HCT116 (cell line): Measurements from ENCODE around the gene GRHPR. TPM values are rescaled to one million over a fixed set of nuclear protein-coding genes. Genes with fewer than 3 reads are reported as not detected.

Experiments used
- ATAC-seq: fragments of 200-7000 bp; cut with Tn5 transposase; 2 replicates; pipeline ENCODE4 v1.9.1; 2020; ENCODE audit warnings: mild to moderate bottlenecking, moderate library complexity
- BruUV-seq: library from RNA; stranded (reverse); fragments of 400-500 nt; replicated peaks from 2 replicates; lab custom pipeline; 2021; lab: Mats Ljungman, UMichigan
- CTCF ChIA-PET: fragments of 300-600 bp; sonication (Branson Sonifier 250); formaldehyde crosslinking; loops from one replicate; lab custom pipeline; 2021; ENCODE audit warnings: antibody characterized with exemption; lab: Charles Lee
- POLR2A ChIA-PET: fragments of 300-600, 350-600 bp; sonication (Branson Sonifier 250); formaldehyde crosslinking; loops from one replicate; lab custom pipeline; 2021; ENCODE audit warnings: antibody characterized with exemption; lab: Charles Lee
- RAD21 ChIA-PET, 2 experiments: fragments of 300-600 bp; sonication (Branson Sonifier 250); formaldehyde crosslinking; loops; one replicate each; lab custom pipeline; 2023; ENCODE audit warnings: low total read pairs in 2 of 2; ENCODE audit not compliant: uncharacterized antibody in 2 of 2, unreplicated experiment in 2 of 2, low non-redundant PET in 1 of 2; lab: Charles Lee
- DNase-seq: peaks from one replicate; pipeline ENCODE4 v3.0.0-alpha.2; 2010; ENCODE audit warnings: low read depth, low spot score
- H2AFZ ChIP-seq: fragments of 200-600 bp; shearing (Covaris generic), sonication (generic); 2 replicates; pipeline ENCODE4 v1.6.1; 2017; ENCODE audit warnings: low read depth, mixed run types, mixed read lengths, antibody characterized with exemption, low read length; ENCODE audit not compliant: poor library complexity, severe bottlenecking
- H3K27ac ChIP-seq: 2 replicates; pipeline ENCODE4 v1.5.1; 2012; ENCODE audit warnings: low read depth, low read length
- H3K27me3 ChIP-seq: fragments of 200-600 bp; sonication (generic); 2 replicates; pipeline ENCODE4 v1.6.1; 2016; ENCODE audit warnings: mixed run types, low read length, mixed read lengths; ENCODE audit not compliant: insufficient read depth
- H3K36me3 ChIP-seq, 2 experiments: fragments of 200-500 bp in 1 of 2; fragments of 200-600 bp in 1 of 2; sonication (Bioruptor generic) in 1 of 2; sonication (generic) in 1 of 2; 2 replicates each; pipeline versions ENCODE4 v1.5.1 to v1.6.1; 2014 to 2016; ENCODE audit warnings: low read length in 2 of 2, inconsistent platforms in 1 of 2, mixed read lengths in 1 of 2, mixed run types in 1 of 2; ENCODE audit not compliant: insufficient read depth in 2 of 2, control insufficient read depth in 1 of 2
- H3K4me1 ChIP-seq, 2 experiments: fragments of 200-600 bp in 1 of 2; sonication (generic) in 1 of 2; 2 replicates each; pipeline versions ENCODE4 v1.5.1 to v1.6.1; 2012 to 2017; ENCODE audit warnings: low read length in 2 of 2, inconsistent platforms in 1 of 2, mild to moderate bottlenecking in 1 of 2, mixed read lengths in 1 of 2, mixed run types in 1 of 2, moderate library complexity in 1 of 2; ENCODE audit not compliant: insufficient read depth in 2 of 2, control insufficient read depth in 1 of 2
- H3K4me2 ChIP-seq: fragments of 200-600 bp; sonication (generic); 2 replicates; pipeline ENCODE4 v1.6.1; 2017; ENCODE audit warnings: mixed run types, low read length, mixed read lengths
- H3K4me3 ChIP-seq, 2 experiments: fragments of 200-600 bp in 1 of 2; sonication (generic) in 1 of 2; replicated peaks in 1 of 2; 2 replicates each; pipeline ENCODE4 v1.5.1; 2011 to 2016; ENCODE audit warnings: low read length in 2 of 2, control low read depth in 1 of 2, low read depth in 1 of 2, mild to moderate bottlenecking in 1 of 2, mixed read lengths in 1 of 2, mixed run types in 1 of 2
- H3K79me2 ChIP-seq: fragments of 200-600 bp; sonication (generic); 2 replicates; pipeline ENCODE4 v1.6.1; 2017; ENCODE audit warnings: mild to moderate bottlenecking, mixed run types, low read length, moderate library complexity, mixed read lengths; ENCODE audit not compliant: insufficient read depth
- H3K9ac ChIP-seq: fragments of 200-600 bp; sonication (generic); 2 replicates; pipeline ENCODE4 v1.6.1; 2016; ENCODE audit warnings: low read length, mixed read lengths
- H3K9me2 ChIP-seq: fragments of 200-600 bp; sonication (generic), shearing (Covaris generic); 2 replicates; pipeline ENCODE4 v1.6.1; 2017; ENCODE audit warnings: mixed run types, mild to moderate bottlenecking, moderate library complexity; ENCODE audit not compliant: insufficient read depth
- H3K9me3 ChIP-seq, 2 experiments: fragments of 200-500 bp in 1 of 2; fragments of 200-600 bp in 1 of 2; sonication (Bioruptor generic) in 1 of 2; sonication (generic) in 1 of 2; 2 replicates each; pipeline ENCODE4 v1.6.1; 2014 to 2017; ENCODE audit warnings: low read length in 2 of 2, mixed read lengths in 2 of 2, inconsistent platforms in 1 of 2, low read depth in 1 of 2, mild to moderate bottlenecking in 1 of 2, mixed run types in 1 of 2, moderate library complexity in 1 of 2; ENCODE audit not compliant: control insufficient read depth in 1 of 2, insufficient read depth in 1 of 2
- H4K20me1 ChIP-seq: fragments of 200-600 bp; sonication (generic), shearing (Covaris generic); 2 replicates; pipeline ENCODE4 v1.6.1; 2017; ENCODE audit warnings: mixed run types, mild to moderate bottlenecking, moderate library complexity; ENCODE audit not compliant: insufficient read depth
- CBX3 ChIP-seq: IDR thresholded peaks from 2 replicates; pipeline ENCODE4 v1.6.1; 2012; ENCODE audit warnings: low read depth
- CEBPB ChIP-seq: IDR thresholded peaks from 2 replicates; pipeline ENCODE4 v1.6.1; 2012; ENCODE audit warnings: low read depth
- ELF1 ChIP-seq: IDR thresholded peaks from 2 replicates; pipeline ENCODE4 v1.6.1; 2012; ENCODE audit warnings: low read depth, borderline replicate concordance
- FOSL1 ChIP-seq: IDR thresholded peaks from 2 replicates; pipeline ENCODE4 v1.6.1; 2012; ENCODE audit warnings: low read depth
- POLR2AphosphoS5 ChIP-seq: IDR thresholded peaks from 2 replicates; pipeline ENCODE4 v1.6.1; 2011; ENCODE audit warnings: mild to moderate bottlenecking, low read depth, low read length, moderate library complexity
- RAD21 ChIP-seq: IDR thresholded peaks from 2 replicates; pipeline ENCODE4 v1.6.1; 2012; ENCODE audit warnings: low read depth, mild to moderate bottlenecking
- SP1 ChIP-seq: IDR thresholded peaks from 2 replicates; pipeline ENCODE4 v1.6.1; 2012; ENCODE audit warnings: low read depth
- YY1 ChIP-seq: IDR thresholded peaks from 2 replicates; pipeline ENCODE4 v1.6.1; 2011; ENCODE audit warnings: low read length, low read depth, moderate library complexity, mild to moderate bottlenecking; ENCODE audit not compliant: insufficient replicate concordance; ENCODE audit errors: extremely low read depth
- ZNF274 ChIP-seq: fragments of 200-500 bp; sonication (Bioruptor generic); IDR thresholded peaks from 2 replicates; pipeline ENCODE4 v1.6.1; 2014; ENCODE audit warnings: mild to moderate bottlenecking, low read depth, low read length, inconsistent platforms
- intact Hi-C: fragments of 100-400 bp; cut with micrococcal nuclease; formaldehyde crosslinking; loops from 2 replicates; pipeline ENCODE4 v1.10.0; 2022
- total RNA-seq: library from RNA; stranded (reverse); gene quantifications from one replicate; pipeline ENCODE4 v1.2.1, GENCODE V29; 2021; ENCODE audit not compliant: unreplicated experiment
- TF ChIP-seq, protein P1 (sequence below): IDR thresholded peaks from 2 replicates; pipeline ENCODE4 v1.6.1; 2012
- TF ChIP-seq, protein P2 (sequence below), 3 experiments: fragments of 200-600 bp in 1 of 3; sonication (generic) in 1 of 3; IDR thresholded peaks in 2 of 3; conservative IDR thresholded peaks in 1 of 3; 2 replicates each; pipeline ENCODE4 v1.5.1; 2012 to 2017; ENCODE audit warnings: low read depth in 2 of 3, low read length in 2 of 3, antibody characterized with exemption in 1 of 3, borderline replicate concordance in 1 of 3, control low read depth in 1 of 3, mild to moderate bottlenecking in 1 of 3, mixed read lengths in 1 of 3, mixed run types in 1 of 3, moderate library complexity in 1 of 3; ENCODE audit not compliant: insufficient read depth in 1 of 3
- TF ChIP-seq, protein P3 (sequence below): IDR thresholded peaks from 2 replicates; pipeline ENCODE4 v1.6.1; 2012
- TF ChIP-seq, protein P4 (sequence below): IDR thresholded peaks from 2 replicates; pipeline ENCODE4 v1.6.1; 2011; ENCODE audit warnings: mild to moderate bottlenecking, low read length, moderate library complexity; ENCODE audit not compliant: insufficient replicate concordance; ENCODE audit errors: extremely low read depth

The GRHPR gene
- total RNA-seq, 1 experiment from 2014 or later = 106 TPM

DNA sequence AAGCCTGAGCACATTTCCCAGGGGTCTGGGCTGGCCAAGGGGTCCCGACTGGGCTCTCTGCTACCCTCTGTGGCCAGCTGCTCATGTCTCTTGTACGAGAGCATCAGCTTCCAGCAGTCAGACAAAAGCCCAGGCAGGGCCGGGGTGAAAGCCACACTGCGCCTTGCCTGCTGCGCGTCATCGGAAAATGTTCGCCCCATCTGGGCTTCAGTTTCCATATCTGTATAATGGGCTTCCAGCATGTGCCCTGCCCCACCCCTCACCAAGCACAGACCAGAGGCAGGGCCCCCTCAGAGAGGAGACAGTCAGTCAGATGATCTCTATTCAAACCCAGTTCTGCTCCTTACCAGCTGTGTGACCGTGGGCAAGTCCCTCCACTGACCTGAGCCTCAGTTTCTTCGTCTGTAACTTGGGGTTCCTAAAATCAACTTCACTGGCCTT lies 8.0 kb upstream of the GRHPR start:
- Histone ChIP-seq H3K9ac (no peak overlapping the region), H3K4me1 (peaks cover 0 to 19% of the 10 kb centered on the region in 2 experiments; a peak in 2 of 4 replicates), H3K9me3 (no peaks in the 10 kb centered on the region), H3K9me2 (no peaks in the 10 kb centered on the region), H3K4me2 (peak overlapping the region; percentile 66), H3K4me3 (no peak overlapping the region), H3K79me2 (no peaks in the 10 kb centered on the region), H3K27ac (no peak overlapping the region; the same call in 1 of the 2 replicates), H3K36me3 (no peaks in the 10 kb centered on the region)
- ATAC-seq (no peak), DNase-seq (no peak)
- BruUV-seq = no TSS peak
- CTCF ChIA-PET = interaction anchor here (0.8 kb wide), 1 partner anchor 419 kb away, joined by 3 read pairs; no protein-coding TSS in a partner anchor
- intact Hi-C loops = no loop called here
- RAD21 ChIA-PET = no interaction called here
- TF ChIP-seq, protein P1, sequence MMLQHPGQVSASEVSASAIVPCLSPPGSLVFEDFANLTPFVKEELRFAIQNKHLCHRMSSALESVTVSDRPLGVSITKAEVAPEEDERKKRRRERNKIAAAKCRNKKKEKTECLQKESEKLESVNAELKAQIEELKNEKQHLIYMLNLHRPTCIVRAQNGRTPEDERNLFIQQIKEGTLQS = no peak
- no peak for TF ChIP-seq YY1
- no peak for TF ChIP-seq RAD21
- no peak for TF ChIP-seq POLR2AphosphoS5
- TF ChIP-seq ZNF274 = no peak
- no peak for TF ChIP-seq FOSL1
- TF ChIP-seq, all 23 proteins: peak for 0
- no peaks in the 10 kb centered on the region for H4K20me1 ChIP-seq
- POLR2A ChIA-PET = no interaction called here
- peak overlapping the region; percentile 82 for H2AFZ ChIP-seq
- no peaks in the 10 kb centered on the region for H3K27me3 ChIP-seq

DNA sequence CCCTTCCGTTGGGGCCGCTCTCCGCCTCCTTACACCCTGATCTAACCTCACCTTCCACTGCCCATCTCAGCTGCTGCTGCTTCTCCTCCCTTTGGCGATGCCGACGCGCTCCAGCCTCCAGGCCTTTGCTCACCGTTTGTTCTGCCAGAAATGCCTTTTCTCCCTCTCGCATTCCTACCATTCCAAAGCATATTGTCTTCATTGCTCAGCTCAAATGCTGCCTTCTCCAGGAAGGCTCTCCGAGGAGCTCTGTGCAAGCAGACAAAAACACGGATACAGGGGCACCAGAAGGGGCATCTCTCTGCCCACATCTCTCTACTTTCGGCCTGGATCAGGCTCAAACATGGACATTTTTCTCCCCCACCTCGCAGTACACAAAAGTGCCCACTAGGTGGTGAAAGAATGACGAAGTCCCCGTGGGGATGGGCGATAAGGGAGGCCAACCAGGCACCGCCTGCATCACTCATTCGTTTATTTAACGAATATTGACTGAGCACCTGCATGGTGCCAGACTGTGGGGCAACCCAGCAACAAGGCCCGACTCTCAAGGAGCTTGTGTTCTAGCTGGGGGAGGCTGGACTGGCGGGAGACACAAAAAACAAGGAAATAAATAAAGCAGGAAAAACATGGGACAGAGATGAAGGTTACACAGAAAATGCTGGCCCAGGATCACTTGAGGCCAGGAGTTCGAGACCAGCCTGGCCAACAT lies 7.3 kb upstream of the GRHPR start:
- Histone ChIP-seq H3K9me2 (no peaks in the 10 kb centered on the region), H3K4me2 (peak overlapping the region; percentile 66), H3K27ac (no peak overlapping the region; the same call in 1 of the 2 replicates), H3K4me1 (peaks cover 0 to 19% of the 10 kb centered on the region in 2 experiments; a peak in 2 of 4 replicates), H3K79me2 (no peaks in the 10 kb centered on the region), H3K4me3 (no peak overlapping the region), H3K9ac (peak overlapping the region; percentile 30; the same call in 1 of the 2 replicates), H3K36me3 (no peaks in the 10 kb centered on the region), H3K27me3 (no peaks in the 10 kb centered on the region), H4K20me1 (no peaks in the 10 kb centered on the region), H3K9me3 (no peaks in the 10 kb centered on the region), H2AFZ (peak overlapping the region; percentile 82)
- peak; percentile 74 for DNase-seq
- intact Hi-C loops = no loop called here
- POLR2A ChIA-PET = interaction anchor here (1.2 kb wide), 1 partner anchor 8 kb away, joined by 3 read pairs; no protein-coding TSS in a partner anchor
- ATAC-seq = peak; percentile 80
- no TSS peak for BruUV-seq
- CTCF ChIA-PET = interaction anchor here (0.7 to 1.2 kb wide), 4 partner anchors 8 to 420 kb away, joined by 3 to 8 read pairs (median 5); no protein-coding TSS in a partner anchor
- RAD21 ChIA-PET = no interaction called here
- TF ChIP-seq ELF1 (no peak), CBX3 (peak; percentile 70; the same call in 1 of the 2 replicates), CEBPB (no peak), SP1 (no peak)
- TF ChIP-seq, protein P1 = no peak
- TF ChIP-seq, protein P2, sequence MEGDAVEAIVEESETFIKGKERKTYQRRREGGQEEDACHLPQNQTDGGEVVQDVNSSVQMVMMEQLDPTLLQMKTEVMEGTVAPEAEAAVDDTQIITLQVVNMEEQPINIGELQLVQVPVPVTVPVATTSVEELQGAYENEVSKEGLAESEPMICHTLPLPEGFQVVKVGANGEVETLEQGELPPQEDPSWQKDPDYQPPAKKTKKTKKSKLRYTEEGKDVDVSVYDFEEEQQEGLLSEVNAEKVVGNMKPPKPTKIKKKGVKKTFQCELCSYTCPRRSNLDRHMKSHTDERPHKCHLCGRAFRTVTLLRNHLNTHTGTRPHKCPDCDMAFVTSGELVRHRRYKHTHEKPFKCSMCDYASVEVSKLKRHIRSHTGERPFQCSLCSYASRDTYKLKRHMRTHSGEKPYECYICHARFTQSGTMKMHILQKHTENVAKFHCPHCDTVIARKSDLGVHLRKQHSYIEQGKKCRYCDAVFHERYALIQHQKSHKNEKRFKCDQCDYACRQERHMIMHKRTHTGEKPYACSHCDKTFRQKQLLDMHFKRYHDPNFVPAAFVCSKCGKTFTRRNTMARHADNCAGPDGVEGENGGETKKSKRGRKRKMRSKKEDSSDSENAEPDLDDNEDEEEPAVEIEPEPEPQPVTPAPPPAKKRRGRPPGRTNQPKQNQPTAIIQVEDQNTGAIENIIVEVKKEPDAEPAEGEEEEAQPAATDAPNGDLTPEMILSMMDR (IDR thresholded peaks at IDR 0.05 in 2 of 3, conservative IDR thresholded peaks at IDR 0.05 in 1 of 3; ENCODE audit: borderline replicate concordance in 1 of 3, insufficient read depth in 1 of 3, low read depth in 2 of 3, low read length in 2 of 3) = peak; percentile 59 to 88 (median 82); a peak in 5 of 6 replicates
- TF ChIP-seq, protein P3, sequence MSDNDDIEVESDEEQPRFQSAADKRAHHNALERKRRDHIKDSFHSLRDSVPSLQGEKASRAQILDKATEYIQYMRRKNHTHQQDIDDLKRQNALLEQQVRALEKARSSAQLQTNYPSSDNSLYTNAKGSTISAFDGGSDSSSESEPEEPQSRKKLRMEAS = peak; percentile 38; the same call in 1 of the 2 replicates
- TF ChIP-seq, protein P4, sequence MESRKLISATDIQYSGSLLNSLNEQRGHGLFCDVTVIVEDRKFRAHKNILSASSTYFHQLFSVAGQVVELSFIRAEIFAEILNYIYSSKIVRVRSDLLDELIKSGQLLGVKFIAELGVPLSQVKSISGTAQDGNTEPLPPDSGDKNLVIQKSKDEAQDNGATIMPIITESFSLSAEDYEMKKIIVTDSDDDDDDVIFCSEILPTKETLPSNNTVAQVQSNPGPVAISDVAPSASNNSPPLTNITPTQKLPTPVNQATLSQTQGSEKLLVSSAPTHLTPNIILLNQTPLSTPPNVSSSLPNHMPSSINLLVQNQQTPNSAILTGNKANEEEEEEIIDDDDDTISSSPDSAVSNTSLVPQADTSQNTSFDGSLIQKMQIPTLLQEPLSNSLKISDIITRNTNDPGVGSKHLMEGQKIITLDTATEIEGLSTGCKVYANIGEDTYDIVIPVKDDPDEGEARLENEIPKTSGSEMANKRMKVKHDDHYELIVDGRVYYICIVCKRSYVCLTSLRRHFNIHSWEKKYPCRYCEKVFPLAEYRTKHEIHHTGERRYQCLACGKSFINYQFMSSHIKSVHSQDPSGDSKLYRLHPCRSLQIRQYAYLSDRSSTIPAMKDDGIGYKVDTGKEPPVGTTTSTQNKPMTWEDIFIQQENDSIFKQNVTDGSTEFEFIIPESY = no peak
